ENCODE results near the gene OR13A1.

GRCh38 chr10:45325116-45325515 is 9.7 kb upstream of the OR13A1 start:
- TF ChIP-seq POLR2A (IDR thresholded peaks at IDR 0.05): no peak
- no peak for TF ChIP-seq CTCF (IDR thresholded peaks at IDR 0.05)

Measured in esophagus squamous epithelium (tissue), 4 donors.